GM21423 (cell line): ENCODE measurements around the gene SPINK5.

Experiments
- ATAC-seq: cut with Tn5 transposase; IDR thresholded peaks from one replicate; pipeline ENCODE4 v1.9.1; 2021; ENCODE audit warnings: mild to moderate bottlenecking, moderate library complexity; ENCODE audit not compliant: unreplicated experiment

Gene SPINK5

DNA sequence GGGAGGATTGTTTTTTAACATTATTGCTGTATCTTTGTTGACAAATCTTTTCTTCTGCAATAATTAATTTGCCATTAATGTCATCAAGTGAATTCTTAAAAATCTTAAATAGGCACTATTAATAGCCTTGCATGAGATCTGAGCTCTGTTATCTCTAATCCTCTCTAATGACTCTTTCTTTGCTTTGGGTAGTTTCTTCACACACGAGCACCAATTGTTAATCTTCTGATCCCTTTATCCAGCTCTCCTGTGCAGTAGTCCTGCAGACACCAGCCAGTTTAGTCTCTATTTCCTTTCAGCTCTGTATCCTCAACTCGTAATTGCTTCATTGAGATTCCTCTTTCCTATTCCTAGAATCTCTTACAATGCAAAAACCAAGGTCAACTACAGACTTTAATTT, 112.7 kb downstream of the SPINK5 start:
- ATAC-seq: no peak

DNA sequence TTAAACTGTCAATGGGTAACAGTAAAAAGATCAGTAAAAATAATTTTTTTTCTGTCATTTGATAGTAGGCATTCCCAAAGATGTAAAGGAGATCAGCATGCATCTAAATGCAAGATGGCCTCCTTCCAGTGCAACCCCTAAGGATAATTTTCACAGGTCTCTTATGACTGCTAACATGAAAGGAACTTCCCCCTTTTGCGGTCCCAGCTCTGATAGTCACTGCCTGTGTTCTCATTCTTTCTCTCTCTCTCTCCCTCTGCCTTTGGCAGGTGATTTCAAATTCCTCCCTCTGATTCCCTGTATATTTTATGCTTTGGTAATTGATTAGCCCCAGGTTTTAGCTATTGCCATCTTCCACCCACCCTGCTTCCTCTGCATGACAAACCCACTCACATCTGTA, 113.4 kb downstream of the SPINK5 start:
- no peak for ATAC-seq

DNA sequence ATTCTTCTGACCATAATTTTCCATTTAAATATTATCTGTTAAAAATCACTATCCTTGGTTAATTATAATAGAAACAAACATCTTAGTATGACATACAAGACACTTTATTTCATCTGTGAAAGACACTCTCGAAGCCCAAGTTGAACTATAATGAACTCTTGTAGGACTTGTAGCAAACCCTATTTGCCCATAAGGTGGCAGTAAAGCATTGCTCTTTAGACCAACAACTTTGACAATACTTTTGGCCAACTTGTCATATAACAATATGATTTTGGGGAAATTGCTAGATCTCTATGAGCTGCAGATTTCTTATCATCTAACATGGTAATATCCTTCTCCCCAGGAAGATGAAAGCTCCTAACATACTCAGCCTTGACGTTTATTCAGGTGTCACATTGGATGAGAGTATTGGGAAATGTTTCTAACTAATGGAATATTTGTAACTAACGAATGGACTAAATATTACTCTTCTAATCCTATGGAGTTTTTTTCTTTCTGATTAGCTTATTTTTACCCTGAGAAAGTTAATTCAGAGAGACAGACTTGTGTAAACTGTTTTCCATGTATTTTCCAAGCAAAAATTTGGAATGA, 115.5 kb downstream of the SPINK5 start:
- ATAC-seq: no peak

DNA sequence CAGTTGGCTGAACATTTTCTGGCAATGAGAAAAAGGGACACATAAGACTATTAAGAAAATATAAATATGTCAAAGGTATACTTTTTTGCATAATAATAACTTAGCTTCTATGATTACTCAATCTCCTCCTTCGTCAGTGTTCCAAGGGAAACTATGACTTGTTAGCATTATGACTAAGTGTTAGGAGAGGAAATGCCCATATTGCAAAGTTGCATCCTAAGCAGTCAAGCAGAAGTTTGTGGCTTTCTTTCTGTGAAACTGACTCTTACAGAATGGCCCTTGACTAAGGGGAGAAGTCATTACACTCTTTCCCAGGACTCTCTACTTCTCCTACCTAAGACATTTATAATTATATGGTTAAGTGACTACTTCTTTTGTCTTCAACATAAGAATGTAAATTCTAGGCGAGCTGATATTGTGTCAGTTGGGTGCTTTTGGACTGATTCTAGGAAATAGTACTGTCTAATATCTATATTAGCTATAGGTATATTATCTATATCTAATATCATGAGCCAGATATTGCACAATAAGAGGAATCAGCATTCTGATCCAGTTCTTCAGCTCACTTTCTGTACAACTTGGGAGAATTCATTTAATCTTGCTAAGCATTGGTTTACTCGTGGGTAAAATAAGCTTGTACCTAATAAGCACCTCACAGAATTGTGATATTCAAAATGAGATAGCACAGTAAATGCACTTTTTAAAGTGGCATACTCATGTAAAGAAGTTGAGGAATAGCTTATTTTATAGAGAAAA, 122.6 kb downstream of the SPINK5 start:
- peak; percentile 84 for ATAC-seq
